ENCODE results near the gene OVCA2.

OVCA2 gene

GRCh38 chr17:2055292-2056205 lies 13.7 kb downstream of the OVCA2 start:
- peaks cover 44% of the 10 kb centered on the region for H3K36me3 ChIP-seq (replicated peaks)
- no peak for TF ChIP-seq CTCF (IDR thresholded peaks at IDR 0.05; ENCODE audit: low read depth, low read length, missing control alignments)
- peak overlapping the region; percentile 70 for H3K4me3 ChIP-seq (ENCODE audit: low read depth, low read length)
- no peaks in the 10 kb centered on the region for H3K27me3 ChIP-seq (replicated peaks)
- in situ Hi-C loops (cut with HindIII; ENCODE audit: low pct_ligation_motif_present, low sequenced_read_pairs): no loop called here
- no peak for DNase-seq
- H3K27ac ChIP-seq: peak overlapping the region; percentile 88

- H3K27ac ChIP-seq: peak overlapping the region; percentile 72
- H3K27me3 ChIP-seq (replicated peaks): no peaks in the 10 kb centered on the region
- peak; percentile 27 for DNase-seq
- TF ChIP-seq CTCF (IDR thresholded peaks at IDR 0.05; ENCODE audit: low read depth, low read length, missing control alignments): no peak
- in situ Hi-C loops (cut with HindIII; ENCODE audit: low pct_ligation_motif_present, low sequenced_read_pairs): no loop called here
- H3K36me3 ChIP-seq (replicated peaks): peaks cover 54% of the 10 kb centered on the region
- peak overlapping the region; percentile 70 for H3K4me3 ChIP-seq (ENCODE audit: low read depth, low read length)
Observed at GRCh38 chr17:2056206-2057174, 14.7 kb downstream of the OVCA2 start.

GRCh38 chr17:2057175-2057759 lies 15.4 kb downstream of the OVCA2 start:
- in situ Hi-C loops (cut with HindIII; ENCODE audit: low pct_ligation_motif_present, low sequenced_read_pairs): no loop called here
- H3K4me3 ChIP-seq (ENCODE audit: low read depth, low read length): peak overlapping the region; percentile 70
- H3K36me3 ChIP-seq (replicated peaks): peaks cover 55% of the 10 kb centered on the region
- no peak for TF ChIP-seq CTCF (IDR thresholded peaks at IDR 0.05; ENCODE audit: low read depth, low read length, missing control alignments)
- H3K27ac ChIP-seq: peak overlapping the region; percentile 72
- DNase-seq: no peak
- H3K27me3 ChIP-seq (replicated peaks): no peaks in the 10 kb centered on the region

GRCh38 chr17:2057760-2058585 lies 16.2 kb downstream of the OVCA2 start:
- no peak for DNase-seq

More at GRCh38 chr17:2057760-2058585, 16.2 kb downstream of the OVCA2 start:
- H3K4me3 ChIP-seq (ENCODE audit: low read depth, low read length): peak overlapping the region; percentile 70
- TF ChIP-seq CTCF (IDR thresholded peaks at IDR 0.05; ENCODE audit: low read depth, low read length, missing control alignments): no peak
- peak overlapping the region; percentile 72 for H3K27ac ChIP-seq
- H3K27me3 ChIP-seq (replicated peaks): no peaks in the 10 kb centered on the region
- in situ Hi-C loops (cut with HindIII; ENCODE audit: low pct_ligation_motif_present, low sequenced_read_pairs): no loop called here
- peaks cover 57% of the 10 kb centered on the region for H3K36me3 ChIP-seq (replicated peaks)

Data from brain microvascular endothelial cell (primary cell).